HCT116 (cell line): ENCODE results near the gene BLOC1S2. TPM values are rescaled to one million over a fixed set of nuclear protein-coding genes. Genes with fewer than 3 reads are reported as not detected.

ENCODE experiments used
- ATAC-seq: fragments of 200-7000 bp; cut with Tn5 transposase; 2 replicates; pipeline ENCODE4 v1.9.1; 2020; ENCODE audit warnings: mild to moderate bottlenecking, moderate library complexity
- BruUV-seq: library from RNA; stranded (reverse); fragments of 400-500 nt; replicated peaks from 2 replicates; lab custom pipeline; 2021; lab: Mats Ljungman, UMichigan
- CTCF ChIA-PET: fragments of 300-600 bp; sonication (Branson Sonifier 250); formaldehyde crosslinking; loops from one replicate; lab custom pipeline; 2021; ENCODE audit warnings: antibody characterized with exemption; lab: Charles Lee
- POLR2A ChIA-PET: fragments of 300-600, 350-600 bp; sonication (Branson Sonifier 250); formaldehyde crosslinking; loops from one replicate; lab custom pipeline; 2021; ENCODE audit warnings: antibody characterized with exemption; lab: Charles Lee
- RAD21 ChIA-PET, 2 experiments: fragments of 300-600 bp; sonication (Branson Sonifier 250); formaldehyde crosslinking; loops; one replicate each; lab custom pipeline; 2023; ENCODE audit warnings: low total read pairs in 2 of 2; ENCODE audit not compliant: uncharacterized antibody in 2 of 2, unreplicated experiment in 2 of 2, low non-redundant PET in 1 of 2; lab: Charles Lee
- DNase-seq: peaks from one replicate; pipeline ENCODE4 v3.0.0-alpha.2; 2010; ENCODE audit warnings: low read depth, low spot score
- H2AFZ ChIP-seq: fragments of 200-600 bp; shearing (Covaris generic), sonication (generic); 2 replicates; pipeline ENCODE4 v1.6.1; 2017; ENCODE audit warnings: low read depth, mixed run types, mixed read lengths, antibody characterized with exemption, low read length; ENCODE audit not compliant: poor library complexity, severe bottlenecking
- H3K27ac ChIP-seq: 2 replicates; pipeline ENCODE4 v1.5.1; 2012; ENCODE audit warnings: low read depth, low read length
- H3K27me3 ChIP-seq: fragments of 200-600 bp; sonication (generic); 2 replicates; pipeline ENCODE4 v1.6.1; 2016; ENCODE audit warnings: mixed run types, low read length, mixed read lengths; ENCODE audit not compliant: insufficient read depth
- H3K36me3 ChIP-seq, 2 experiments: fragments of 200-500 bp in 1 of 2; fragments of 200-600 bp in 1 of 2; sonication (Bioruptor generic) in 1 of 2; sonication (generic) in 1 of 2; 2 replicates each; pipeline versions ENCODE4 v1.5.1 to v1.6.1; 2014 to 2016; ENCODE audit warnings: low read length in 2 of 2, inconsistent platforms in 1 of 2, mixed read lengths in 1 of 2, mixed run types in 1 of 2; ENCODE audit not compliant: insufficient read depth in 2 of 2, control insufficient read depth in 1 of 2
- H3K4me1 ChIP-seq, 2 experiments: fragments of 200-600 bp in 1 of 2; sonication (generic) in 1 of 2; 2 replicates each; pipeline versions ENCODE4 v1.5.1 to v1.6.1; 2012 to 2017; ENCODE audit warnings: low read length in 2 of 2, inconsistent platforms in 1 of 2, mild to moderate bottlenecking in 1 of 2, mixed read lengths in 1 of 2, mixed run types in 1 of 2, moderate library complexity in 1 of 2; ENCODE audit not compliant: insufficient read depth in 2 of 2, control insufficient read depth in 1 of 2
- H3K4me2 ChIP-seq: fragments of 200-600 bp; sonication (generic); 2 replicates; pipeline ENCODE4 v1.6.1; 2017; ENCODE audit warnings: mixed run types, low read length, mixed read lengths
- H3K4me3 ChIP-seq, 2 experiments: fragments of 200-600 bp in 1 of 2; sonication (generic) in 1 of 2; replicated peaks in 1 of 2; 2 replicates each; pipeline ENCODE4 v1.5.1; 2011 to 2016; ENCODE audit warnings: low read length in 2 of 2, control low read depth in 1 of 2, low read depth in 1 of 2, mild to moderate bottlenecking in 1 of 2, mixed read lengths in 1 of 2, mixed run types in 1 of 2
- H3K79me2 ChIP-seq: fragments of 200-600 bp; sonication (generic); 2 replicates; pipeline ENCODE4 v1.6.1; 2017; ENCODE audit warnings: mild to moderate bottlenecking, mixed run types, low read length, moderate library complexity, mixed read lengths; ENCODE audit not compliant: insufficient read depth
- H3K9ac ChIP-seq: fragments of 200-600 bp; sonication (generic); 2 replicates; pipeline ENCODE4 v1.6.1; 2016; ENCODE audit warnings: low read length, mixed read lengths
- H3K9me2 ChIP-seq: fragments of 200-600 bp; sonication (generic), shearing (Covaris generic); 2 replicates; pipeline ENCODE4 v1.6.1; 2017; ENCODE audit warnings: mixed run types, mild to moderate bottlenecking, moderate library complexity; ENCODE audit not compliant: insufficient read depth
- H3K9me3 ChIP-seq, 2 experiments: fragments of 200-500 bp in 1 of 2; fragments of 200-600 bp in 1 of 2; sonication (Bioruptor generic) in 1 of 2; sonication (generic) in 1 of 2; 2 replicates each; pipeline ENCODE4 v1.6.1; 2014 to 2017; ENCODE audit warnings: low read length in 2 of 2, mixed read lengths in 2 of 2, inconsistent platforms in 1 of 2, low read depth in 1 of 2, mild to moderate bottlenecking in 1 of 2, mixed run types in 1 of 2, moderate library complexity in 1 of 2; ENCODE audit not compliant: control insufficient read depth in 1 of 2, insufficient read depth in 1 of 2
- H4K20me1 ChIP-seq: fragments of 200-600 bp; sonication (generic), shearing (Covaris generic); 2 replicates; pipeline ENCODE4 v1.6.1; 2017; ENCODE audit warnings: mixed run types, mild to moderate bottlenecking, moderate library complexity; ENCODE audit not compliant: insufficient read depth
- ATF3 ChIP-seq: IDR thresholded peaks from 2 replicates; pipeline ENCODE4 v1.6.1; 2012
- ELF1 ChIP-seq: IDR thresholded peaks from 2 replicates; pipeline ENCODE4 v1.6.1; 2012; ENCODE audit warnings: low read depth, borderline replicate concordance
- FOSL1 ChIP-seq: IDR thresholded peaks from 2 replicates; pipeline ENCODE4 v1.6.1; 2012; ENCODE audit warnings: low read depth
- MAX ChIP-seq: IDR thresholded peaks from 2 replicates; pipeline ENCODE4 v1.6.1; 2012
- POLR2A ChIP-seq: IDR thresholded peaks from 2 replicates; pipeline ENCODE4 v1.7.0; 2011; ENCODE audit warnings: borderline replicate concordance; ENCODE audit not compliant: insufficient read depth, insufficient read length; ENCODE audit errors: extremely low read depth
- POLR2AphosphoS5 ChIP-seq: IDR thresholded peaks from 2 replicates; pipeline ENCODE4 v1.6.1; 2011; ENCODE audit warnings: mild to moderate bottlenecking, low read depth, low read length, moderate library complexity
- RAD21 ChIP-seq: IDR thresholded peaks from 2 replicates; pipeline ENCODE4 v1.6.1; 2012; ENCODE audit warnings: low read depth, mild to moderate bottlenecking
- SIN3A ChIP-seq: IDR thresholded peaks from 2 replicates; pipeline ENCODE4 v1.6.1; 2012; ENCODE audit warnings: low read depth
- SP1 ChIP-seq: IDR thresholded peaks from 2 replicates; pipeline ENCODE4 v1.6.1; 2012; ENCODE audit warnings: low read depth
- SRF ChIP-seq: IDR thresholded peaks from 2 replicates; pipeline ENCODE4 v1.6.1; 2012; ENCODE audit warnings: low read depth
- ZBTB33 ChIP-seq: IDR thresholded peaks from 2 replicates; pipeline ENCODE4 v1.6.1; 2011; ENCODE audit warnings: mild to moderate bottlenecking, low read length, moderate library complexity; ENCODE audit not compliant: insufficient replicate concordance; ENCODE audit errors: extremely low read depth
- ZFX ChIP-seq: fragments of 450-650 bp; IDR thresholded peaks from 2 replicates; pipeline ENCODE4 v1.6.1; 2017
- ZNF274 ChIP-seq: fragments of 200-500 bp; sonication (Bioruptor generic); IDR thresholded peaks from 2 replicates; pipeline ENCODE4 v1.6.1; 2014; ENCODE audit warnings: mild to moderate bottlenecking, low read depth, low read length, inconsistent platforms
- intact Hi-C: fragments of 100-400 bp; cut with micrococcal nuclease; formaldehyde crosslinking; loops from 2 replicates; pipeline ENCODE4 v1.10.0; 2022
- total RNA-seq: library from RNA; stranded (reverse); gene quantifications from one replicate; pipeline ENCODE4 v1.2.1, GENCODE V29; 2021; ENCODE audit not compliant: unreplicated experiment

BLOC1S2 gene
- total RNA-seq, 1 experiment from 2014 or later = 54.6 TPM

- ChIA-PET CTCF (interaction anchor here (1.4 kb wide), 1 partner anchor 265 kb away, joined by 3 read pairs; no protein-coding TSS in a partner anchor), RAD21 (no interaction called here)
- H3K27ac ChIP-seq = no peak overlapping the region
- no peak overlapping the region for H3K4me2 ChIP-seq
- H2AFZ ChIP-seq = no peak overlapping the region
- no peaks in the 10 kb centered on the region for H3K4me1 ChIP-seq
- H3K36me3 ChIP-seq = peaks cover 31 to 42% of the 10 kb centered on the region in 2 experiments
- H3K9me2 ChIP-seq = no peaks in the 10 kb centered on the region
- no peak for ATAC-seq
- H3K9me3 ChIP-seq = no peaks in the 10 kb centered on the region
- no peaks in the 10 kb centered on the region for H3K27me3 ChIP-seq
- H3K9ac ChIP-seq = no peak overlapping the region
- no peaks in the 10 kb centered on the region for H4K20me1 ChIP-seq
- TF ChIP-seq SRF (no peak), RAD21 (no peak), ZNF274 (no peak), POLR2AphosphoS5 (no peak)
- TF ChIP-seq, all 23 proteins: peak for 0
- TSS peak; percentile 10 for BruUV-seq
- POLR2A ChIA-PET = no interaction called here
- DNase-seq = no peak
- intact Hi-C loops = no loop called here
- Histone ChIP-seq H3K4me3 (no peak overlapping the region), H3K79me2 (peaks cover 6% of the 10 kb centered on the region)
Observed at GRCh38 chr10:100254191-100254590, 32.3 kb downstream of the BLOC1S2 start.

GRCh38 chr10:100253041-100253440 is 33.4 kb downstream of the BLOC1S2 start:
- CTCF ChIA-PET = no interaction called here
- Histone ChIP-seq H3K4me2 (no peak overlapping the region), H3K9me2 (no peaks in the 10 kb centered on the region), H2AFZ (no peak overlapping the region), H4K20me1 (no peaks in the 10 kb centered on the region), H3K27me3 (no peaks in the 10 kb centered on the region), H3K9me3 (no peaks in the 10 kb centered on the region), H3K4me3 (no peak overlapping the region), H3K4me1 (no peaks in the 10 kb centered on the region), H3K27ac (no peak overlapping the region), H3K36me3 (peaks cover 36 to 47% of the 10 kb centered on the region in 2 experiments), H3K9ac (no peak overlapping the region), H3K79me2 (no peaks in the 10 kb centered on the region)
- ATAC-seq (no peak), DNase-seq (no peak)
- TF ChIP-seq POLR2AphosphoS5 (no peak), ZBTB33 (no peak), SIN3A (no peak), ELF1 (no peak), POLR2A (no peak), ATF3 (no peak), FOSL1 (no peak), ZNF274 (no peak), SRF (no peak), MAX (no peak), SP1 (no peak), ZFX (no peak)
- intact Hi-C loops = no loop called here
- POLR2A ChIA-PET = no interaction called here
- BruUV-seq = no TSS peak
- RAD21 ChIA-PET = no interaction called here
